ENCODE measurements around the gene CSF1R.

- TF ChIP-seq REST (IDR thresholded peaks at IDR 0.05) (no peak), CTCF (IDR thresholded peaks at IDR 0.05; ENCODE audit: low read depth, low read length, missing input control) (no peak), MAX (IDR thresholded peaks at IDR 0.05) (no peak), RAD21 (IDR thresholded peaks at IDR 0.05) (no peak), ATF3 (IDR thresholded peaks at IDR 0.05) (no peak), YY1 (IDR thresholded peaks at IDR 0.05) (no peak), ZBTB33 (IDR thresholded peaks at IDR 0.05) (no peak), GABPA (IDR thresholded peaks at IDR 0.05 in 1 of 2, conservative IDR thresholded peaks at IDR 0.05 in 1 of 2) (no peak), HNF4G (IDR thresholded peaks at IDR 0.05) (no peak), SP1 (IDR thresholded peaks at IDR 0.05) (no peak), EGR1 (IDR thresholded peaks at IDR 0.05; ENCODE audit: low read depth in 2 of 2) (no peak)
Measured at GRCh38 chr5:150066436-150066835, 19.9 kb downstream of the CSF1R start.
